ENCODE results near the gene TMTC3. TPM values are rescaled to one million over a fixed set of nuclear protein-coding genes. Genes with fewer than 3 reads are reported as not detected.
"Not testable (repeated sequence)": the region's sequence is repeated elsewhere in the genome, so short reads cannot be mapped to it uniquely, and the experiment has no call there.

TMTC3 gene
- polyA plus RNA-seq, 2 of the 4 experiments (the other 2 are of a cell fraction) = 12.0 to 34.9 TPM

- ATAC-seq = no peak
- FAIRE-seq = no peak
- H3K4me2 ChIP-seq = no peak overlapping the region
- no peak for DNase-seq (ENCODE audit: low read depth in 1 of 2, low spot score in 1 of 2)
- TF ChIP-seq POLR2AphosphoS2 (conservative IDR thresholded peaks at IDR 0.05; ENCODE audit: low read length) (no peak), TFCP2L1 (CRISPR knock-in tag; IDR thresholded peaks at IDR 0.05) (no peak), EP300 (IDR thresholded peaks at IDR 0.05) (no peak), TP53 (CRISPR knock-in tag; IDR thresholded peaks at IDR 0.05) (no peak), CBX8 (IDR thresholded peaks at IDR 0.05) (no peak), RAD21 (conservative IDR thresholded peaks at IDR 0.05 in 1 of 2, IDR thresholded peaks at IDR 0.05 in 1 of 2) (no peak), HDAC2 (IDR thresholded peaks at IDR 0.05) (no peak), KDM5A (IDR thresholded peaks at IDR 0.05) (no peak), NPAS2 (CRISPR knock-in tag; IDR thresholded peaks at IDR 0.05; ENCODE audit: borderline replicate concordance) (no peak), MAZ (IDR thresholded peaks at IDR 0.05; ENCODE audit: borderline replicate concordance, low read depth, low read length) (no peak), RARB (CRISPR knock-in tag; IDR thresholded peaks at IDR 0.05) (no peak), BCL3 (IDR thresholded peaks at IDR 0.05) (no peak), CBX2 (IDR thresholded peaks at IDR 0.05; ENCODE audit: borderline replicate concordance, low read depth) (no peak), REST (IDR thresholded peaks at IDR 0.05) (no peak), MAX (IDR thresholded peaks at IDR 0.05) (no peak)
- ChIA-PET POLR2A (interaction anchor here (0.6 kb wide), 1 partner anchor 152 kb away, joined by 5 read pairs; no protein-coding TSS in a partner anchor), CTCF (no interaction called here)
- H3K27ac ChIP-seq = no peak overlapping the region
- H3K9me3 ChIP-seq = peaks cover 61% of the 10 kb centered on the region
- no peaks in the 10 kb centered on the region for H3K4me1 ChIP-seq
- no peak overlapping the region for H3K4me3 ChIP-seq
- WGBS (ENCODE audit: missing lambda C conversion rate) = 56% methylated on average over 4 of the region's 4 CpGs
These were observed 66.0 kb downstream of the TMTC3 start for GRCh38 chr12:88207921-88208620.

- no peak overlapping the region for H3K4me3 ChIP-seq
- no peak overlapping the region for H3K27ac ChIP-seq
- DNase-seq (ENCODE audit: low read depth in 1 of 2, low spot score in 1 of 2) = no peak
- no peak for ATAC-seq
- no peaks in the 10 kb centered on the region for H3K4me1 ChIP-seq
- ChIA-PET POLR2A (no interaction called here), CTCF (no interaction called here)
- H3K9me3 ChIP-seq = peaks cover 61% of the 10 kb centered on the region
- 11% methylated on average over 1 of the region's 1 CpG for WGBS (ENCODE audit: missing lambda C conversion rate)
- no peak for FAIRE-seq
- TF ChIP-seq PHF8 (IDR thresholded peaks at IDR 0.05; ENCODE audit: borderline replicate concordance, low read depth) (no peak), MAFK (IDR thresholded peaks at IDR 0.05; ENCODE audit: partially characterized antibody) (no peak)
- no peak overlapping the region for H3K4me2 ChIP-seq
These were observed 66.6 kb downstream of the TMTC3 start for GRCh38 chr12:88208661-88209060.

GRCh38 chr12:88210311-88210710 is 68.2 kb downstream of the TMTC3 start:
- 92% methylated on average over 1 of the region's 1 CpG for whole genome bisulfite sequencing (ENCODE audit: missing lambda C conversion rate)
- CTCF ChIA-PET; FAIRE-seq; H3K27ac ChIP-seq; ATAC-seq; H3K4me3 ChIP-seq; H3K4me2 ChIP-seq; H3K4me1 ChIP-seq; DNase-seq (ENCODE audit: low read depth in 1 of 2, low spot score in 1 of 2); POLR2A ChIA-PET: not testable (repeated sequence)
- peaks cover 56% of the 10 kb centered on the region for H3K9me3 ChIP-seq

All from A549 (cell line).